H1 (cell line): ENCODE data around the gene TSHZ2.

Source experiments
- ATF3 ChIP-seq: IDR thresholded peaks from 2 replicates; pipeline ENCODE4 v1.6.1; 2011; ENCODE audit warnings: low read depth, mild to moderate bottlenecking, low read length; ENCODE audit not compliant: insufficient read depth
- CBX8 ChIP-seq: fragments of 300-800, 300-1000 bp; sonication (generic); IDR thresholded peaks from 2 replicates; pipeline ENCODE4 v1.7.1; 2016; ENCODE audit warnings: low read depth, low read length, borderline replicate concordance
- CEBPB ChIP-seq: IDR thresholded peaks from 2 replicates; pipeline ENCODE4 v1.6.1; 2012; ENCODE audit warnings: low read depth, low read length
- CHD2 ChIP-seq: IDR thresholded peaks from 2 replicates; pipeline ENCODE4 v1.6.1; 2012; ENCODE audit warnings: low read length, improper control_type of control experiment
- CTCF ChIP-seq, 3 experiments: IDR thresholded peaks; 1 replicate in 2 of 3; 2 replicates in 1 of 3; pipeline versions ENCODE4 v1.5.1 to v1.6.1; 2011; ENCODE audit warnings: low read length in 3 of 3, mild to moderate bottlenecking in 3 of 3, inconsistent platforms in 2 of 3, low read depth in 1 of 3, moderate library complexity in 1 of 3; ENCODE audit not compliant: insufficient read depth in 1 of 3; ENCODE audit errors: control extremely low read depth in 1 of 3
- EGR1 ChIP-seq: IDR thresholded peaks from 2 replicates; pipeline ENCODE4 v1.6.1; 2011; ENCODE audit warnings: low read depth, low read length, borderline replicate concordance
- EZH2 ChIP-seq: fragments of 200-600 bp; sonication (generic); IDR thresholded peaks from 2 replicates; pipeline ENCODE4 v1.7.1; 2012; ENCODE audit warnings: low read depth, mild to moderate bottlenecking, moderate library complexity, low read length, inconsistent platforms; ENCODE audit not compliant: severe bottlenecking
- FOSL1 ChIP-seq: IDR thresholded peaks from 2 replicates; pipeline ENCODE4 v1.6.1; 2011; ENCODE audit warnings: mild to moderate bottlenecking, low read depth, low read length, moderate library complexity; ENCODE audit not compliant: insufficient read depth
- POLR2A ChIP-seq, 2 experiments: IDR thresholded peaks; 1 replicate in 1 of 2; 2 replicates in 1 of 2; pipeline ENCODE4 v1.6.1; 2011; ENCODE audit warnings: low read depth in 2 of 2, low read length in 2 of 2, mild to moderate bottlenecking in 2 of 2; ENCODE audit errors: control extremely low read depth in 1 of 2
- SP1 ChIP-seq: IDR thresholded peaks from 2 replicates; pipeline ENCODE4 v1.6.1; 2011; ENCODE audit warnings: low read depth, low read length
- TCF12 ChIP-seq: IDR thresholded peaks from 2 replicates; pipeline ENCODE4 v1.6.1; 2011; ENCODE audit warnings: low read depth, mild to moderate bottlenecking, low read length
- YY1 ChIP-seq: IDR thresholded peaks from 2 replicates; pipeline ENCODE4 v1.6.1; 2011; ENCODE audit warnings: low read depth, mild to moderate bottlenecking, low read length
- ZNF274 ChIP-seq: IDR thresholded peaks from 2 replicates; pipeline ENCODE4 v1.7.0; 2012; ENCODE audit warnings: low read length, borderline replicate concordance; ENCODE audit errors: extremely low read depth
- TF ChIP-seq, protein P1 (sequence below): IDR thresholded peaks from 2 replicates; pipeline ENCODE4 v1.6.1; 2012; ENCODE audit warnings: inconsistent platforms

DNA sequence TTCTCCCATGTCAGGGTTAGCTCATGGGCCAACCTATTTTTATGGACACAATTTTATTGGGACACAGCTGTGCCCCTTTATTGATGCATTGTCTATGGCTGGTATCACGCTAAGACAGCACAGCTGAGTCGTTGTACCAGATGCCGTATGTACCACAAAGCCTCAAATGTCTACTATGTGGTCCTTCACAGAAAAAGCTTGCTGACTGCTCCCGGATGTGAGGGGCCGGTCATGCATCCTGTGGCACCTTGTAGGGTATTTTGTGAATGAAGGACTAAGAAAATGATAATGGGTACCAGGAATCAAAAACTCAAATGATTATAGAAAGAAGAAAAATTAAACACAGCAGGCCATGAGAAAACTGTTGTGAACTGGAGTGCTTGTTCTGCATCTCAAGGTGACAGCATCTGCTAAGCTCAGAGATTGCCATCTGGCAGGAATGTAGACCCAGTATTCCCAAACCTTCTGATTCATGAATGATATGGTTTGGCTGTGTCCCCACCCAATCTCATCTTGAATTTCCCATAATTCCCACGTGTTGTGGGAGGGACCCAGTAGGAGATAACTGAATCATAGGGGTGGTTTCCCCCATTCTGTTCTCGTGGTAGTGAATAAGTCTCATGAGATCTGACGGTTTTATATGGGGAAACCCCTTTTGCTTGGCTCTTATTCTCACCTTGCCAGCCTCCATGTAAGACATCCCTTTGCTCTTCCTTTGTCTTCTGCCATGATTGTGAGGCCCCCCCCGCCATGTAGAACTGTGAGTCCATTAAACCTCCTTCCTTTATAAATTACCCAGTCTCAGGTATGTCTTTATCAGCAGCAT, 248.5 kb downstream of the TSHZ2 start:
- TF ChIP-seq EZH2: no peak
- no peak for TF ChIP-seq CTCF (IDR thresholded peaks at IDR 0.05; ENCODE audit: control extremely low read depth in 1 of 3, insufficient read depth in 1 of 3, low read depth in 1 of 3, low read length in 3 of 3)
- no peak for TF ChIP-seq ZNF274
- TF ChIP-seq SP1: no peak
- TF ChIP-seq POLR2A (IDR thresholded peaks at IDR 0.05; ENCODE audit: control extremely low read depth in 1 of 2, low read depth in 2 of 2, low read length in 2 of 2): no peak
- no peak for TF ChIP-seq FOSL1
- TF ChIP-seq TCF12: no peak
- no peak for TF ChIP-seq CBX8
- TF ChIP-seq CEBPB: no peak
- TF ChIP-seq, protein P1, sequence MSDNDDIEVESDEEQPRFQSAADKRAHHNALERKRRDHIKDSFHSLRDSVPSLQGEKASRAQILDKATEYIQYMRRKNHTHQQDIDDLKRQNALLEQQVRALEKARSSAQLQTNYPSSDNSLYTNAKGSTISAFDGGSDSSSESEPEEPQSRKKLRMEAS: no peak
- no peak for TF ChIP-seq CHD2
- TF ChIP-seq EGR1: no peak
- no peak for TF ChIP-seq YY1
- TF ChIP-seq ATF3: no peak
